Keratinocyte (primary cell): ENCODE measurements around the gene C12orf75.
"Not testable (repeated sequence)": the region's sequence is repeated elsewhere in the genome, so short reads cannot be mapped to it uniquely, and the experiment has no call there.

ENCODE experiments used
- CTCF ChIP-seq, 3 experiments: IDR thresholded peaks in 1 of 3; conservative IDR thresholded peaks in 1 of 3; optimal IDR thresholded peaks in 1 of 3; 2 replicates in 2 of 3; 3 replicates in 1 of 3; pipeline versions ENCODE3 to v1.5.1; 2011; ENCODE audit warnings: low read length in 3 of 3, mild to moderate bottlenecking in 3 of 3, moderate library complexity in 2 of 3, control low read depth in 1 of 3, inconsistent platforms in 1 of 3; ENCODE audit not compliant: insufficient read depth in 2 of 3; ENCODE audit errors: extremely low read depth in 1 of 3
- EZH2 ChIP-seq: IDR thresholded peaks from one replicate; pipeline ENCODE4 v1.6.1; 2012; ENCODE audit warnings: inconsistent platforms, mild to moderate bottlenecking, low read length, moderate library complexity

GRCh38 chr12:105302986-105303385 is 27.5 kb upstream of the C12orf75 start:
- not testable (repeated sequence) for TF ChIP-seq CTCF (optimal IDR thresholded peaks at IDR 0.05 in 1 of 3, IDR thresholded peaks at IDR 0.05 in 1 of 3, conservative IDR thresholded peaks at IDR 0.05 in 1 of 3; ENCODE audit: extremely low read depth in 1 of 3, insufficient read depth in 2 of 3, low read length in 3 of 3); EZH2
